Measurements from ENCODE around the gene SLC1A3. TPM values are rescaled to one million over a fixed set of nuclear protein-coding genes. Genes with fewer than 3 reads are reported as not detected.

The SLC1A3 gene
- total RNA-seq, 1 experiment from 2014 or later: 18.6 TPM

DNA sequence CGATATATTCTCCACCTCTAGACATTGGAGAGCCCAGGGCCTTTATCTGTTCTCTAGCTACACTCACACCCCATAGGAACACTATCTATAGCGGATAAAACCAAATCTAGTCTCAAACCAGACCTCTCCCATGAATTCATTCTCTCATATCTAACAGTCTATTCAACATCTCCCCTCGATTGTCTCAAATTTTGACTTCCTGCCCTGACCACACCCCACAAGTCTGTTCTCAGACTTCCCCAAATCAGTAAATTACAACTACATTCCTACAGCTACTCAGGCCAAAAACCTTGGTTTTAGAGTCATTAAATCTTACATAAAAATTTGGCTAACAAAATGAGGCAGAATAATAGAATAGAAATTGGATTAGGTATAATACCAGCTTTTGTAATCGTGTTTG, 12.5 kb upstream of the SLC1A3 start:
- no peak overlapping the region for H3K9ac ChIP-seq (ENCODE audit: extremely low read depth, insufficient read length, low read length)
- H3K27me3 ChIP-seq (ENCODE audit: insufficient read depth, low read length): no peaks in the 10 kb centered on the region
- H3K27ac ChIP-seq (ENCODE audit: insufficient read length, low read depth, low read length): no peak overlapping the region
- H3K18ac ChIP-seq (ENCODE audit: insufficient read length, low read depth, low read length): no peak overlapping the region
- H3K14ac ChIP-seq (ENCODE audit: insufficient read depth, low read length): no peak overlapping the region
- H4K8ac ChIP-seq (replicated peaks; ENCODE audit: insufficient read length, low read depth, low read length): no peak overlapping the region
- peaks cover 0 to 7% of the 10 kb centered on the region in 2 experiments; a peak in 3 of 5 replicates for H3K9me3 Mint-ChIP-seq
- H3K4me1 Mint-ChIP-seq: peaks cover 40 to 50% of the 10 kb centered on the region in 2 experiments
- H4K91ac ChIP-seq (ENCODE audit: insufficient read length, low read depth, low read length): no peak overlapping the region
- no peak overlapping the region for H4K5ac ChIP-seq (ENCODE audit: insufficient read length, low read depth, low read length)
- no peak overlapping the region for H3K4ac ChIP-seq (ENCODE audit: low read depth, low read length)
- no peaks in the 10 kb centered on the region for H3K79me2 ChIP-seq (ENCODE audit: insufficient read depth, low read length)
- H2BK12ac ChIP-seq (ENCODE audit: insufficient read length, low read depth, low read length): no peak overlapping the region
- no peak overlapping the region for H2AFZ ChIP-seq (ENCODE audit: low read length)
- no peak for TF ChIP-seq CTCF (conservative IDR thresholded peaks at IDR 0.05)
- DNase-seq: no peak
- no peak overlapping the region for H3T11ph ChIP-seq (ENCODE audit: low read length)
- H2AK5ac ChIP-seq (ENCODE audit: insufficient read length, low read length): no peak overlapping the region
- WGBS (ENCODE audit: extremely low coverage, insufficient read length, low lambda C conversion rate): no CpG with 5 or more reads among the region's 4 CpGs
- H3K23me2 ChIP-seq (ENCODE audit: insufficient read length, low read depth, low read length, poor library complexity, severe bottlenecking): no peaks in the 10 kb centered on the region
- H2BK15ac ChIP-seq (ENCODE audit: low read depth, low read length): no peak overlapping the region
- peaks cover 0 to 12% (median 0%) of the 10 kb centered on the region in 3 experiments; a peak in 3 of 7 replicates for H3K36me3 Mint-ChIP-seq (ENCODE audit: insufficient read depth in 1 of 3, low read depth in 3 of 3)
- H2BK120ac ChIP-seq (ENCODE audit: low read depth, low read length, poor library complexity, severe bottlenecking): no peak overlapping the region
- H3K56ac ChIP-seq (ENCODE audit: insufficient read length, low read depth, low read length): no peak overlapping the region
- H3K9me3 ChIP-seq (ENCODE audit: control insufficient read depth, low read depth, low read length): no peaks in the 10 kb centered on the region
- H3K27me3 Mint-ChIP-seq (ENCODE audit: low read depth): no peaks in the 10 kb centered on the region
- H3K23ac ChIP-seq (ENCODE audit: insufficient read length, low read depth, low read length): no peak overlapping the region
- H2BK5ac ChIP-seq (ENCODE audit: insufficient read length, low read length): no peak overlapping the region
- H2BK20ac ChIP-seq (ENCODE audit: low read depth, low read length, poor library complexity, severe bottlenecking): no peak overlapping the region
- no peak overlapping the region; a peak in 1 of 7 replicates for H3K27ac Mint-ChIP-seq
- no peak overlapping the region for H3K4me2 ChIP-seq (ENCODE audit: insufficient read depth, insufficient read length, low read length)
- no peaks in the 10 kb centered on the region for H3K79me1 ChIP-seq (ENCODE audit: insufficient read depth, low read depth, low read length, poor library complexity, severe bottlenecking)
- H4K20me1 ChIP-seq (ENCODE audit: control insufficient read depth, insufficient read depth, insufficient read length): no peaks in the 10 kb centered on the region
- no peak overlapping the region for H3K4me3 Mint-ChIP-seq
- peaks cover 5% of the 10 kb centered on the region; the same call in 1 of the 2 replicates for H3K4me1 ChIP-seq (ENCODE audit: insufficient read depth, low read length)

All from H9 (cell line).